ENCODE results near the gene MRPS7.

GRCh38 chr17:75263055-75263454 is 1.4 kb downstream of the MRPS7 start:
- TF ChIP-seq PKNOX1 (IDR thresholded peaks at IDR 0.05): no peak
- no peak for TF ChIP-seq RAD21 (IDR thresholded peaks at IDR 0.05; ENCODE audit: insufficient read depth, low read depth, low read length)
- TF ChIP-seq RFX5 (IDR thresholded peaks at IDR 0.05; ENCODE audit: low read depth, low read length): no peak
- TF ChIP-seq ZBED1 (IDR thresholded peaks at IDR 0.05; ENCODE audit: borderline replicate concordance): no peak
- no peak for TF ChIP-seq TBL1XR1 (IDR thresholded peaks at IDR 0.05; ENCODE audit: low read depth, low read length)
- no peak for TF ChIP-seq IRF4 (IDR thresholded peaks at IDR 0.05; ENCODE audit: low read depth, low read length)
- no peak for TF ChIP-seq MXI1 (IDR thresholded peaks at IDR 0.05; ENCODE audit: low read depth, low read length)
- TF ChIP-seq POLR2A (IDR thresholded peaks at IDR 0.05; ENCODE audit: low read depth, low read length): no peak
- TF ChIP-seq E2F4 (IDR thresholded peaks at IDR 0.05; ENCODE audit: low read depth, low read length): no peak
- TF ChIP-seq POLR2AphosphoS5 (IDR thresholded peaks at IDR 0.05; ENCODE audit: low read length): no peak
